ENCODE data around the gene FAM240B. TPM values are rescaled to one million over a fixed set of nuclear protein-coding genes. Genes with fewer than 3 reads are reported as not detected.

The FAM240B gene
- total RNA-seq, 6 experiments from 2014 or later = not detected

DNA sequence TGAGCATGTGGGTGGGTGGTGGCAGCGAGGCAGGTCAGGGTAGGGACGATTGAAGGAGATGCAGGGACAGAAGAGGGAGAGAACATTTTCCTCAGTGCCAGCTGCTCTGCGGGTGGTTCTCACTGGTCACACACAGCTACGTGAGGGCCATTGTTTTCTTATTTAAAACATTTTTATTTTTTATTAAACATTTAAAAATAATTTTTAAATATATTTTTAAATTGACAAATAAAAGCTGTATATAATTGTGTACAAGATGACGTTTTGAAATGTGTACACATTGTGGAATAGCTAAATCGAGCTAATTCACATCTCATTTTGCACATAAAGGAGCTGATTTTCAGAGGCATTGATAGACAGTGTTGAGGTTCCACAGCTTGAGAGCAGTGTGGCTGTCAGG, 14.0 kb downstream of the FAM240B start:
- peaks cover 7% of the 10 kb centered on the region; the same call in 1 of the 2 replicates for H3K9me3 Mint-ChIP-seq
- TF ChIP-seq, protein P1, sequence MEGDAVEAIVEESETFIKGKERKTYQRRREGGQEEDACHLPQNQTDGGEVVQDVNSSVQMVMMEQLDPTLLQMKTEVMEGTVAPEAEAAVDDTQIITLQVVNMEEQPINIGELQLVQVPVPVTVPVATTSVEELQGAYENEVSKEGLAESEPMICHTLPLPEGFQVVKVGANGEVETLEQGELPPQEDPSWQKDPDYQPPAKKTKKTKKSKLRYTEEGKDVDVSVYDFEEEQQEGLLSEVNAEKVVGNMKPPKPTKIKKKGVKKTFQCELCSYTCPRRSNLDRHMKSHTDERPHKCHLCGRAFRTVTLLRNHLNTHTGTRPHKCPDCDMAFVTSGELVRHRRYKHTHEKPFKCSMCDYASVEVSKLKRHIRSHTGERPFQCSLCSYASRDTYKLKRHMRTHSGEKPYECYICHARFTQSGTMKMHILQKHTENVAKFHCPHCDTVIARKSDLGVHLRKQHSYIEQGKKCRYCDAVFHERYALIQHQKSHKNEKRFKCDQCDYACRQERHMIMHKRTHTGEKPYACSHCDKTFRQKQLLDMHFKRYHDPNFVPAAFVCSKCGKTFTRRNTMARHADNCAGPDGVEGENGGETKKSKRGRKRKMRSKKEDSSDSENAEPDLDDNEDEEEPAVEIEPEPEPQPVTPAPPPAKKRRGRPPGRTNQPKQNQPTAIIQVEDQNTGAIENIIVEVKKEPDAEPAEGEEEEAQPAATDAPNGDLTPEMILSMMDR (IDR thresholded peaks at IDR 0.05) = no peak
- H3K36me3 Mint-ChIP-seq (ENCODE audit: low read depth) = no peaks in the 10 kb centered on the region
- no peak overlapping the region for H3K27ac Mint-ChIP-seq
- H3K4me3 Mint-ChIP-seq = no peak overlapping the region
- H3K27me3 Mint-ChIP-seq (ENCODE audit: insufficient read depth) = peaks cover 1% of the 10 kb centered on the region; the same call in 1 of the 2 replicates
- no peaks in the 10 kb centered on the region for H3K4me1 Mint-ChIP-seq (ENCODE audit: low read depth)
- DNase-seq = no peak

DNA sequence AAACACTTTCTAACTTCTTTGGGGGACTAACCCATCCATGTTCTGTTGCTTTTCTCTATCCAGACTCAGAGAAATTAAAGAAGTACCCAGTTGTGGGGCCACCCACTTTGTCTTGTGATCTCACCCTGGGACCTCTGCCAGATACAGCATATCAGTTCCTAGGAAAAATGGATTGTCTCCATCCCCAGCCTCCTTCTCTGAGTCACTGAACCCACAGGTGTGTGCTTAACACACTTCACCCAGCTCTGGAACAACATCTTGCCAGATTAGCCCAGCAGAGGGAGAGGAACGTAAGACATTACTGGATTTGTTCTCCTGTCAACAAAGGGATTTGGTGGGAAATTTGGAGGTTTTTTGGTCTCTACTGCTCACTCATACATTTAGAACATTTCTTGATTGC, 19.2 kb downstream of the FAM240B start:
- DNase-seq = no peak
- H3K9me3 Mint-ChIP-seq = peaks cover 4% of the 10 kb centered on the region; the same call in 1 of the 2 replicates
- TF ChIP-seq, protein P1 (IDR thresholded peaks at IDR 0.05) = no peak
- H3K4me3 Mint-ChIP-seq = no peak overlapping the region
- peaks cover 4% of the 10 kb centered on the region; the same call in 1 of the 2 replicates for H3K27me3 Mint-ChIP-seq (ENCODE audit: insufficient read depth)
- H3K36me3 Mint-ChIP-seq (ENCODE audit: low read depth) = no peaks in the 10 kb centered on the region
- no peaks in the 10 kb centered on the region for H3K4me1 Mint-ChIP-seq (ENCODE audit: low read depth)
- H3K27ac Mint-ChIP-seq = no peak overlapping the region

DNA sequence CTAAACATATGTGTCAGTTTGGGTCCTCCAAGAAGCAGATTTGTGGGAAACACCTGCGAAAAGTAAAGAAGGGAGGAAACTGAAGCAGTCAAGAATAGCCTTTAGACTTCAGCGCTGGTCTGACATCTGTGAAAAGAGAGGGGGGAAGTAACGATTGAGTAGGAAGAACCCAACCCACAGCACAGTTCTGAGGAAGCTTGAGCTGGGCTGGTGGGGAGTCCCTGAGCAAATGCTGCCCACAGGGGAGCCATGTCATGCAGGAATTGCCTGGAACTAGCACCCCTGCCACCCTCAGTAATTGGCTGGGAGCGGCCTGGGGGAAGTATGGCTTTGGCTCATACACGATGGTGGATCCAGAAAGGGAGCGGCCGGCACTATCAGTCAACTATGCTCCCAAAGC, 20.6 kb downstream of the FAM240B start:
- Mint-ChIP-seq H3K4me3 (no peak overlapping the region), H3K27ac (no peak overlapping the region), H3K4me1 (ENCODE audit: low read depth) (no peaks in the 10 kb centered on the region), H3K36me3 (ENCODE audit: low read depth) (no peaks in the 10 kb centered on the region), H3K9me3 (no peaks in the 10 kb centered on the region; the same call in 1 of the 2 replicates), H3K27me3 (ENCODE audit: insufficient read depth) (peaks cover 4% of the 10 kb centered on the region; the same call in 1 of the 2 replicates)
- no peak for DNase-seq
- TF ChIP-seq, protein P1 (IDR thresholded peaks at IDR 0.05) = no peak

DNA sequence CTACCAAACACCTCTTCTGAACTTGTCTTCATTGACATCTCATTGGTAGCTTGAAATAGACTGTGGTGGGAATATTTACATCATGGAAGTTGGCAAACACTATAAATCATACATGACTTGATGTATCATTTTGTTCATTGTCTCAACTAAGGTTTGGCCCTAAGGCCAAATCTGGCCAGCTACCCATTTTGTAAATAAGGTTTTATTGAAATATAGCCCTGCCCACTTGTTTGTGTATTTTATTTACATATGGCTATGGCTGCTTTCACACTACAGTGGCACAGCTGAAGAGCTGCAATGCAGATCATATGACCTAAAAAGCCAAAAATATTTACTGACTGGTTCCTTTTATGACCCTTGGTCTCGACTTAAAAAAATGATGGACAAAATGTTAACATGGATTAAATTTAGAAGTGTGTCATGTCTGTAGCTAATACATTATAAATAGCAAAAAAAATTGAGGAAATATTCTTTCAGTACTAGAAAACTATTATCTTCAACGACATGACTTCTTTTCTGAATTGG, 22.1 kb downstream of the FAM240B start:
- Mint-ChIP-seq H3K4me3 (no peak overlapping the region), H3K9me3 (no peaks in the 10 kb centered on the region; the same call in 1 of the 2 replicates), H3K27me3 (ENCODE audit: insufficient read depth) (peaks cover 6% of the 10 kb centered on the region; the same call in 1 of the 2 replicates), H3K36me3 (ENCODE audit: low read depth) (no peaks in the 10 kb centered on the region), H3K27ac (no peak overlapping the region), H3K4me1 (ENCODE audit: low read depth) (no peaks in the 10 kb centered on the region)
- TF ChIP-seq, protein P1 (IDR thresholded peaks at IDR 0.05) = no peak
- DNase-seq = no peak

DNA sequence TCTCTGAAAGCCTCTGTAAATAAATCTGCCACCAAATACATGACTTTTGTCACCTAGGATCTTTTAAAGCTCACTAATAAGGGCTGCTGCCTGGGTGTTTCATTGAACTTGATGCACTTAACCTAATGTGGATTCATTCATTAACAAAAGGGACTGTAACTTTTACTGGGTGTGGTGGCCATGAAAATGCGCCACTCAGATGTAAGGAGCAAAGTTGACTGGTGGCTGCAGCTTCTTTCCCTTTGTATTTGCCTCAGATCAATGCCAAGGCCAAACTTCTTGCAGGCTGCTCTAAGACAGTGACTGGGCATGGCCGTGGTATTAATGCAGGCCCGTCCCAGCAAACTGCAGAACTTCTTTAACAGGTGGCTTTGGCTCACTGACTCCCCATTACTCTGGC, 22.9 kb downstream of the FAM240B start:
- no peaks in the 10 kb centered on the region for H3K36me3 Mint-ChIP-seq (ENCODE audit: low read depth)
- H3K4me1 Mint-ChIP-seq (ENCODE audit: low read depth) = no peaks in the 10 kb centered on the region

More for the DNA sequence above, 22.9 kb downstream of the FAM240B start:
- TF ChIP-seq, protein P1 (IDR thresholded peaks at IDR 0.05) = no peak
- DNase-seq = no peak
- Mint-ChIP-seq H3K27me3 (ENCODE audit: insufficient read depth) (peaks cover 6% of the 10 kb centered on the region; the same call in 1 of the 2 replicates), H3K4me3 (no peak overlapping the region), H3K9me3 (no peaks in the 10 kb centered on the region; the same call in 1 of the 2 replicates), H3K27ac (no peak overlapping the region)
